KBM-7 (cell line): ENCODE results near the gene ETNK1.
"Not testable (repeated sequence)": the region's sequence is repeated elsewhere in the genome, so short reads cannot be mapped to it uniquely, and the experiment has no call there.

Experiments used
- DNase-seq: peaks from one replicate; pipeline ENCODE4 v3.0.0-alpha.2; 2015
- in situ Hi-C: fragments of 300-500 bp; cut with MboI; formaldehyde crosslinking; loops from 2 replicates; pipeline ENCODE4 v1.14.3; 2020; ENCODE audit warnings: low sequenced_read_pairs, low pct_unique_long_range_greater_than_20kb, mixed read lengths

ETNK1 gene, protein sequence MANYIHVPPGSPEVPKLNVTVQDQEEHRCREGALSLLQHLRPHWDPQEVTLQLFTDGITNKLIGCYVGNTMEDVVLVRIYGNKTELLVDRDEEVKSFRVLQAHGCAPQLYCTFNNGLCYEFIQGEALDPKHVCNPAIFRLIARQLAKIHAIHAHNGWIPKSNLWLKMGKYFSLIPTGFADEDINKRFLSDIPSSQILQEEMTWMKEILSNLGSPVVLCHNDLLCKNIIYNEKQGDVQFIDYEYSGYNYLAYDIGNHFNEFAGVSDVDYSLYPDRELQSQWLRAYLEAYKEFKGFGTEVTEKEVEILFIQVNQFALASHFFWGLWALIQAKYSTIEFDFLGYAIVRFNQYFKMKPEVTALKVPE

DNA sequence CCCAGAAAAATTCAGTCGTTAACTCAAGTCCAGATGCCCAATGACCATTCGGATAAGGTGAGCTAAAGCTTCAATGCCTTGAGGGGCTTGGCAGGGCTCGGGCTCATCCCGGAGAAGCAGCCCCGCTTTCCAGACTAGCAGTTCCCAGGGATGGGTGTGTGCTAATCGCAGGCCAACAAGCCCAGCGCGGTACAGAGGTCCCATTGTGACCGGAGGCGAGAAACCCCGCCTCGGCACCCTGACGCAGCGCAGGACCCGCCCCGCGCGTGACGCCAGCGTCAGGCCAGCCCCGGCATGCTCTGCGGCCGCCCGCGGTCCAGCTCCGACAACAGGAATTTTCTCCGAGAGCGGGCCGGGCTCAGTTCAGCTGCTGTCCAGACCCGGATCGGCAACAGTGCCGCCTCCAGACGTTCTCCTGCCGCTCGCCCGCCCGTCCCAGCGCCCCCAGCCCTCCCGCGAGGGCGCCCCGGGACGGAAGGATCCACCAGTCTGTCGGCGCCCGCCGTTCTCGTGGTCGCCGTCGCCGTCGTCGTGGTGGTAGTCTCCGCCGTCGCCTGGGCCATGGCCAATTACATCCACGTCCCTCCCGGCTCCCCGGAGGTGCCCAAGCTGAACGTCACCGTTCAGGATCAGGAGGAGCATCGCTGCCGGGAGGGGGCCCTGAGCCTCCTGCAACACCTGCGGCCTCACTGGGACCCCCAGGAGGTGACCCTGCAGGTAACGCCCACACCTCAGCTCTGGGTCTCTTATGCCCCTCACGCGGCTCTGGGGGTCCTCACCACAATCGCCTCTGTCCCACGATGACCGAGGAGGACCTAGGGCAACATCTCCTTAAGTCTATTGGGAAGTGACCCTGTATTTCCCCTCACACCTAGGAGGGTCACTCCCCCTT, at the start of gene ETNK1:
ETNK1 (plus strand) TSS at position 302 of the 892 bp plus-strand sequence; CDS start at position 562, 260 bp downstream.
- DNase-seq = peak; percentile 88
- in situ Hi-C loops = no loop called here

DNA sequence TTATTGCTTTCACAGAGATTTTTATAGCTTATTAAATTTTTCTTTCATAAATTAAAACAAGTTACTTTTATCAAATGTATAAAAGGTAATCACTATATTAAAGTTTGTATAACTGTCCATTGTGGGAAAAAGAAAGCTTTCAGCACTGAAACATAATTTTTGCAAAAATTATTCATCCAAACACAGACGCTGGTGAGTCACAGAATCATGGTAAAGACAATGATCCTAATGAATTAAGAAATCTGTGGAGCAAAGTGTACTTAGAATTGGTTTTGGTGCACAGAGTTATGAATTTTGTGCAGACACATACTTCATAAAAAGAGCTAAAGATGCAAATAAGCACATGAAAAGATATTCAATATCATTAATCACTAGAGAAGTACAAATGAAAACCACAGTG, 48.9 kb upstream of the ETNK1 start:
- in situ Hi-C loops = no loop called here
- no peak for DNase-seq

DNA sequence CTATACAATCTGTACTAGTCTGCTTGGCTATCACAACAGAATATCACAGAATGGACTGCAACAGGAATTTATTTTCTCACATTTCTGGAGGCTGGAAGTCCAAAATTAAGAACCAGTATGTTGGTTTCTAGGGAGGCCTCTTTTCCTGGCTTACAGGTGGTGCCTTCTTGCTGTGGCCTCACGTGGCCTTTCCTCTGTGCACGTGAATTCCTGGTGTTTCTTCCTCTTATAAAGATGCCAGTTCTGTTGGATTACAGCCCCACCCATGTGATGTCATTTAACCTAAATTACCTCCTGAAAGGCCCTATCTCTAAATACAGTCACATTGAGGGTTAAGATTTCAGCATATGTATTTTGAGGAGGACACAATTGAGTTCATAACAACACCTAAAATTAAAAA, 48.5 kb upstream of the ETNK1 start:
- no peak for DNase-seq
- in situ Hi-C loops = no loop called here

DNA sequence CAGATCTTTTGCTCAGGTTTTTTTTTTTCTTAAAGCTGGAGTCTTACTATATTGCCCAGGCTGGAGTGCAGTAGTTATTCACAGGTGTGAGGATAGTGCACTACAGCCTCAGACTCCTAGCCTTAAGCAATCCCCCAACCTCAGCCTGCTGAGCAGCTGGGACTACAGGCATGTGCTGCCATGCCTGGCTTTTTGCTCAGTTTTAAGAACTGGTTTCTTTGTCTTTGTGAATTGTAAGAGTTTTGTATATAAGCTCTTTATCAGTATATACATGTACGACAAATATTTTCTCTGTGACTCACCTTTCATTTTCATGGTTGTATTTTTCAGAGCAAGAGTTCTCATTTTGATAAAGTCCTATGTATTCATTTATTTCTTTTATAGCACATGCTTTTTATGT, 47.3 kb upstream of the ETNK1 start:
- DNase-seq = no peak
- in situ Hi-C loops = no loop called here

DNA sequence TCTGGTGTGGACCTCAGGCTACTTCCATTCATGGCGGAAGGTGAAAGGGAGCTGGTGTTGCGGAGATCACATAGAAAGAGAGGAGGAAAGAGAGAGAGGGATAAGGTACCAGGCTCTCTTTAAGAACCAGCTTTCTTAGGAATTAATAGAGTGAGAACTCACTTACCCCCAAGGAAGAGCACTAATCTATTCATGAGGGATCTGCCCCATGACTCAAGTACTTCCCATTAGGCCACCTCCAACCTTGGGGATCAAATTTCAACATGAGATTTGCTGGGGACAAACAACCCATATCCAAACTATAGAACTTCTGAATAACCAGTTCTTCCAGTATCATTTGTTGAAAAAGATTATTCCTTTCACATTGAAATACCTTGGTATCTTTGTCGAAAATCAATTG, 46.6 kb upstream of the ETNK1 start:
- no peak for DNase-seq
- in situ Hi-C loops = no loop called here

DNA sequence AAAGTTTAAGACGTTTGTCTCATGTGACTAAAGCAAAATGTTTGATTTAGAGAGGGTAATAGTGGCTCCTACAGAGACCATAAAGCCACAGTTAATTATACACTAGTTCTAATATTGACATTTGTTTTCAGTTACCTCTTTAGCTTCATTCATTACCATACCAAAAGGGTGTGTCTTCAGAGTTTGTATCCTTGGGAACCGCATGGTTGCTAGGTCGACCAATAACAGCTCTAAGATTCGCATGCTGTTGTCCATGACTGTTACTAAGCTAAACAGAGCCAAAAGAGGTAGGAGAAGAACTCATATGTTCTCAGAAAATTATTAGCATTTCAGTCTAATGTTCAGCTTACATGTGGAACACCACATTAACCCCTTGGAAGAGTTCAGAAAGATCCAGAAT, 36.2 kb upstream of the ETNK1 start:
- in situ Hi-C loops = no loop called here

DNA sequence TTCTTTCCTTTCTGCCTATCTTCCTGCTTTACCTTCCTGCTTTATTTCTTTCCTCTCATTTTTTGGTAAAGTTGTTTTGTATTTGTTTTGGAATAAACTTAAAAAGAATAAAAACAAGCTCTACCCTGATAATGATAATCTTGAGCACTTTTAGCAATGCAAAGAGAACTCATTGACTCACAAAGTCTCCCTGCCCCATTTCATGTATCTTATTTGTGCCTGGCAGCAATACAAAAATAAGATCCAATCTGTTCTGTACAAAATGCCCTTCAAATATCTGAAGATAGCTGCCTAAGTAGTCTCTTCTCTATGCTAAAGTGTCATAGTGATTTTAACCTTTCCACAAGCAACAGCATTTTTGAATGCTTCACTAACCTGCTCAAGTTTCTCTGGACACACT, 31.1 kb upstream of the ETNK1 start:
- no peak for DNase-seq
- in situ Hi-C loops = no loop called here

More for the DNA sequence above, 36.2 kb upstream of the ETNK1 start:
- DNase-seq = no peak

DNA sequence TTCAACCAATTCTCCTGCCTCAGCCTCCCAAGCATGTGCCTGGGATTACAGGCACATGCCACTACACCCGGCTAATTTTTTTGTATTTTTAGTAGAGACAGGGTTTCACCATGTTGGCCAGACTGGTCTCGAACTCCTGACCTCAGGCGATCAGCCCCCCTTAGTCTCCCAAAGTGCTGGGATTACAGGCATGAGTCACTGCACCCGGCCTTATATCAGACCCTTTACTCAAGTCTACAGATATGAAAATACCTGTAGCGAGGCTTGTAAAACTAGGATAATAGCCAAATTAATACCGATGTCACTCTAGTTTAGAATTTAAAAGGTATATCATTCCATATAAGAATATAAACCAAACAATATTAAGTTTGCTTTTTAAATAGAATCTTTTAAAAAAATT, 27.4 kb upstream of the ETNK1 start:
- in situ Hi-C loops = not testable (repeated sequence)

DNA sequence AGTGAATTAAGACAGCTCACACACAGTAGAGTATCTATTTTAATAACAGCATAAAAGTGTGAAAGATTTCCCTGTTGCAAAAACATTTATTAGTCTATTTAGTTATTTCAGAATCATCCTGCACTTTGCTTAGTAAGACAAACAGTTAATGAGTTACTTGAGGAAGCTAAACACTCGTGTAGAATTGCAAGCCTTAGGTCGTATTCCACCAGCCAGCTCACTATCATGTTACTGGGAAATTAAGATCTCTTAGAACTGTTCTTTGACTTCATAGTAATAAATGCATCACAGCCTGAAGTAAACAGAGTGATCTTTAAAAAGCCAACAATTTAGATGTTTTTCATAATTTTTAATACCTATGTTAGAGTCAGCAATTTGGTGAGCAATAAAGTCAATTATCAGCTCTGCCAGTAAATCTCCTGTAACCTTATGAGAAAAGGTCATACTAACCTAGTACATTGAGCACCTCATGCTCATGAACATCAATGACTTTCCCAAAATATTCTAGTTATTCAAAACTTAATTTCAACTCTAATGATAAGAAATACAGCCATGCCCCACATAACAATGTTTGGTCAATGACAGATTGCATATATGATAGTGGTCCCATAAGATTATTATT, 26.7 kb upstream of the ETNK1 start:
- in situ Hi-C loops = no loop called here
- DNase-seq = no peak

More for the DNA sequence above, 27.4 kb upstream of the ETNK1 start:
- DNase-seq = not testable (repeated sequence)

DNA sequence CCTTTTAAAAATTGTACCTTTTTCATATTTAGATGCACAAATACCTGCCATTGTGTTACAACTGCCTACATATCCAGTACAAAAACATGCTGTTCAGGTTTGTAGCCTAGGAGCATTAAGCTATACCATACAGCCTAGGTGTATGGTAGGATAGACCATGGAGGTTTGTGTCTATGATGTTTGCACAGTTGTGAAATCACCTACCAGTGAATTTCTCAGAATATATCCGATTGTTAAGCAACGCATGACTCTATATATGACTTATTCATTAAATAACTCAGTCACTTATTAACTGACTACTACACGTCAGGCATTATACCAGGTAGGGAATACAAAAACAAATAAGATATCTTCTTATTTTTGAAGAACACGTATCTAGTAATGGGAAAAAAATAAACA, 26.2 kb upstream of the ETNK1 start:
- DNase-seq = no peak
- in situ Hi-C loops = no loop called here

DNA sequence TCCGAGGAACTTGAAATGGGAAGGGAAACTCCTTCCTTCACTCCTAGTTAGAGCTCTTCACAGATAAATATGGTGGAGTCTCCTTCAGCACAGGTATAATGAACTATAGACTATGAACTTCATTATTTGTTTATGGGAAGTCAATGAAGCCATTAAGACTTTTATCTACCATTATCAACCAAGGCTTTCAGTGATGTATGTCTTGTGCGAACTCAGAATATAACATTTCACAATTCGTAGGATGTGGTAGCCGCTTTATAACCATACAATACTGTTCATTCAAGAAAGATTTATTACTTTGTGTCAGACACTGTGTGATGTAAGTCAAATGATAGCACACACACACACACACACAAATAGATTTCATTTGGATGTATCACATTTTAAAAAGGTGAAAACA, 24.8 kb upstream of the ETNK1 start:
- no peak for DNase-seq
- in situ Hi-C loops = no loop called here

DNA sequence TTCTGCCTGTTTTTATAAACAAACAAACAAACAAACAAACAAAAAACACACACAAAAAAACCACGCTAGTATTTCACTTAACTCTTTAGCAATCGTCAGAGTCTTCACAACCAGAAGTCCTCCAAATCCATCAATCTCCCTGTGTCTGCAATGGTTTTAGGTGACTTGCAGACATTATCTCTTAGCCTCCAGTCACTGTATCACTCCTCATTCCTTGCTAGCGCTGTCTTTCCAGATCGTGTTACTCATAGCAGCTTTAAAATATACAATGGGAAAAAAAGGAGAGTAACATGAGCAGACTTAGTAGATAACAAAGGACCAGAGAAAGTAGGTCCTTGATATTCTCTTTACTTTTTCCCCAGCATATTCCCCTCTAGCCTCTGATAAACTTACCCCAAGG, 15.5 kb upstream of the ETNK1 start:
- in situ Hi-C loops = no loop called here
- no peak for DNase-seq

DNA sequence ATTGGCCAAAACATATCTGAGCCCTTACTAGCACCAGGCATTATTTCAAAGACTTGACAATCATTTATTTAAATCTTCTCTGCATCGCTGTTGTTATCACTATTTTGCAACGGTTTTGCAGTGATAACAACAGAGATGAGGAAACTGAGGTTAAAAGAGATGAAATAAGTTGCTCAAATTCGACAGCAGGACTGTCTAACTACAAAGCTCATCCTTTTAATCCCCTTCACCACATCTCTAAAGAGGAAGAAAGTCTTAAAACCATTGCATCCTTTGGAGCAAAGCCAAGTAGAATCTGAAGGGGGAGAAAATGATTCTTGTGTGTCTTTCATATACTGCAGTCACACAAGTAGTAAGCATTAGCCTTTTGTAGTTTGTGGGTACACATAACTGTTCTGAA, 14.8 kb upstream of the ETNK1 start:
- DNase-seq = peak; percentile 82
- in situ Hi-C loops = no loop called here

DNA sequence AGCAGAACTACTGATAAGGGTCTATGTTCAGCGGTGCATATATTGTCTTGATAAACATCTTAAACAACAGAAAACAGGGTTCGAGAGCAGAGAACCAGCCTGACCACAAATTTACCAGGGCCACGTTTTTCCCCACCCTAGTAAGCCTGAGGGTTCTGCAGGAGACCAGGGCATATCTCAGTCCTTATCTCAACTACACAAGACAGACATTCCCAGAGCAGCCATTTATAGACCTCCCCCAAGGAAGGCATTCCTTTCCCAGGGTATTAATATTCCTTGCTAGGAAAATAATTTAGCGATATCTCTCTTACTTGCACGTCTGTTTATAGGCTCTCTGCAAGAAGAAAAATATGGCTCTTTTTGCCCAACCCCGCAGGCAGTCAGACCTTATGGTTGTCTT, 12.1 kb upstream of the ETNK1 start:
- DNase-seq = peak; percentile 26
- in situ Hi-C loops = not testable (repeated sequence)

DNA sequence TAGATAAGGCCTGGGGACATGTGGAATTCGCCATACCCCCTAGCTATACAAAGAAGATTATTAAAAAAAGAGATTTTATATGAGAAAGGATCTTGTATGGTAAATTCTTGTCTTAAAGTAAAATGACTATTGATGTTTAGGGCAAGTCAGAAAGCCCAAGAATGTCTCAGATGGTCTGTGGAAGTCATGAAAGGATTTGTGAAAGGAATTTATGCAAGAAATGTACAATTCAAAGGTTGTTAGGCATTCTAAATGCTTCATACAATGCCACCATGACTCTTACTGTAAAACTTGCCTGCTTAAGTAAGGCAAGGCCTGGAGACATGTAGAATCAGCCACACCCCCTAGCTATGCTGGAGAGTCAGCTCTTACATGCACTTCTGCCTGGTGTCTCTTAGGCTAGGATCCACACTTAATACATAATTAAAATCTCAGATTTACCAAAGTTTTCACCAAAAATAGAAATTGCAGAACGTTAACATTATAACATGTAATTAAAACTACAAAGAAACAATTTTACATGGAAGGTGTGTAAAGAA, 8.9 kb upstream of the ETNK1 start:
- DNase-seq = no peak
- in situ Hi-C loops = no loop called here

DNA sequence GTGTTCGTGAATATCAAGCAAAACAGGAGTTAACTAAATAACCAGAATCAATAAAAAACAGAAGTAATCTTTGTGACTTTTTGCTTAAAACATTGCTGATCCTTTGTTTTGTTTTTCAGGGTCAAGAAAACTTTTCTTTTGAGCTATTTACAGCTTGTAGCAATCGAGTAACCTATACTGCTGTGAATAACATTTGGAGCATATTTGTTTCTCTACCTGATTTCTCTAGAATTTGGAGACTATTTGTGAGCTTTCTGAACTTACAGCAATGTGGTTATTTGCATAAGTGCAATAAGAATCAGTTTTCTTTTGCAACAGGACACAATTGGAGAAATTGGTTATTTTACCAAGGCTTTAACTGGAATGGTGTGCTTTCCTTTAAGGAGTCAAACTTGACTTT, 7.3 kb upstream of the ETNK1 start:
- in situ Hi-C loops = no loop called here
- no peak for DNase-seq

DNA sequence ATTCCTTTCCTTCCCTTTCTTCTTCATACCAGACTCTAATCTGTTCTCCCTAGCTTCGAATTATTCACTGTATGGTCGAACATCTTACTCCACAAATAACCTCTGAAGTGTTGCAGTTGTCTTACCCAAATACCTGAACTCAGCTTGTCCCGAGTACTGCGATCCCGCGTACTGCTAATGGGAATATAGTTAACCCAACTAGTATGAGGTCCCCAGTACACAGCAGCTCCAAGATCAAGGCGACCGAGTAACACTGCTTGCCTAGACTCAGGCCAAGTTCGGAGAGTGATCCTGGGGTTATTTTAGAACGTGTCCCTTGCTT, 462 bp upstream of the ETNK1 start:
- in situ Hi-C loops = no loop called here
- no peak for DNase-seq

DNA sequence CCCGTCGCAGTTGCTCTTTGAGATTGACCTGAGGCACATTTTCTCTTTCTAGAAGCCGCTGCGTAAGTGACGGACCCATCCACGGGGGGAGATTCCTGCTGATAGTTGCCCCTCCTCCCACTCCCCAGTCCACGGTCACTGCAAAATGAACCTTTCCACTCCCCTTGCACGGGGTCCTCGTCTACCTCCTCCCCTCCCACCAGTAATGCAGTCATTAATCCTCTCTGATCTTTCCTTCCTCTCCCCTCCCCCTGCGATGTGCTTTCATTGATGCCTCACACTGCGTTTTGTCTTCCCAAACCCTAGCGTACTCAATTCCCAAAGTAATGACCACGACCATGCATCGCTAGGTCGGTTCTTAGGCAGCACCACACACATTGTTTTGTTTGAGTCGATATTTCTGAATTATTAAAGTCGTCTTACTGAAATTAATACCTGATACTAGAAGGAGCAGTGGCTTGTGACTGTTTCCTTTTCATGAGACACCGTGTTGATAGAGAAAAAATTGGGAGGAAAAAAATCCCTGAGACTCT, 857 bp downstream of the ETNK1 start:
- DNase-seq = peak; percentile 54
- in situ Hi-C loops = no loop called here

DNA sequence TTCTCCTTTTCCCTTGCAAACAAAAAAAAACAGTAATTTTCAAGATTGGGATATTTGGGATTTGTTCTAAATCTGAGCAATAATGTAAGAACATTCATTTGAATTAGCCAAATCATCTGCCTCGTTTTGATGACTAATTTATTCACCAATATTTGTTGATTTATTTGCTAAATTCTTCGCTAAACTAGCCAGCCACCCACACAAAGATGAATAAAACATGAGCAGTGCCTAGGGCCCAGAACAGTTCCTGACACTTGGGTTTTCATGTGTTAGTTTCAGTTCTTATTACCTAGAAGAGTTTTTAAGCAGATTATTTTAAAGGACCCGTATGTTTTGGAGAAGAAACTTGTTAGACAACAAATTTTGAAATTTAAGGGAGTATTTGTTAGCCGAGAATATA, 1.4 kb downstream of the ETNK1 start:
- in situ Hi-C loops = no loop called here
- peak; percentile 12 for DNase-seq

DNA sequence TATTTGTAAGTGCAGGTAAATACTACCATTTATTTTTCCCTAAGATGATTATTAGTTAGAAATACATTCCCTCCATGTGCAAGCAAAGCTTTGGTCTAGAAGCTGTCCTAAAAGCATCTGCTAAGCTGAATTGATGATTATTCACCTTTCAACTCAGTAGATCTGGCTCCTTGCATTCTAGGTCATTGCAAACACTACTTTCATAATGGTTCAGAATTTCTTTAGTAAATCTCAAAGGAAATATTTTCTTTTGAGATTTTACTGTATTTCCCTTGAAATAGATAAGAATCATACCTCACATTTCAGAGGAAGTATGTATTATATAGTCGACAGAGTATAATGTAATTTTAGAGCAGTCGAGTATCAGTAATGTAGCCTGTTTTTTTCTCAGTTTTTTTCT, 2.4 kb downstream of the ETNK1 start:
- in situ Hi-C loops = no loop called here
- DNase-seq = peak; percentile 14
